HG03354 (cell line): Measurements from ENCODE around the gene C16orf87.
"Not testable (repeated sequence)": the region's sequence is repeated elsewhere in the genome, so short reads cannot be mapped to it uniquely, and the experiment has no call there.

Experiments used
- ATAC-seq: cut with Tn5 transposase; IDR thresholded peaks from one replicate; pipeline ENCODE4 v1.9.1; 2021; ENCODE audit warnings: mild to moderate bottlenecking; ENCODE audit not compliant: unreplicated experiment, poor library complexity, severe bottlenecking

C16orf87 gene

GRCh38 chr16:46830902-46831647 lies at the start of gene C16orf87:
Gene C16orf87 (minus strand): TSS chr16:46831180. CDS start chr16:46831149, 31 bp downstream.
- ATAC-seq, result peak; percentile 96

GRCh38 chr16:46875243-46875642 lies 44.3 kb upstream of the C16orf87 start:
- ATAC-seq, result no peak

GRCh38 chr16:46873201-46873600 lies 42.2 kb upstream of the C16orf87 start:
- no peak for ATAC-seq

- no peak for ATAC-seq
Observed at GRCh38 chr16:46871597-46871996, 40.6 kb upstream of the C16orf87 start.

- ATAC-seq, result not testable (repeated sequence)
Observed at GRCh38 chr16:46868891-46869290, 37.9 kb upstream of the C16orf87 start.

- not testable (repeated sequence) for ATAC-seq
Observed at GRCh38 chr16:46867486-46867885, 36.5 kb upstream of the C16orf87 start.

GRCh38 chr16:46866286-46866685 lies 35.3 kb upstream of the C16orf87 start:
- no peak for ATAC-seq

GRCh38 chr16:46862555-46863447 lies 31.8 kb upstream of the C16orf87 start:
- no peak for ATAC-seq

- no peak for ATAC-seq
Observed at GRCh38 chr16:46859719-46860152, 28.8 kb upstream of the C16orf87 start.

- no peak for ATAC-seq
Observed at GRCh38 chr16:46858151-46858550, 27.2 kb upstream of the C16orf87 start.

- no peak for ATAC-seq
Observed at GRCh38 chr16:46857368-46857945, 26.5 kb upstream of the C16orf87 start.

- no peak for ATAC-seq
Observed at GRCh38 chr16:46855389-46855788, 24.4 kb upstream of the C16orf87 start.

GRCh38 chr16:46854846-46855245 lies 23.9 kb upstream of the C16orf87 start:
- ATAC-seq, result no peak

GRCh38 chr16:46853713-46854443 lies 22.9 kb upstream of the C16orf87 start:
- no peak for ATAC-seq

GRCh38 chr16:46852130-46852529 lies 21.1 kb upstream of the C16orf87 start:
- ATAC-seq, result no peak

GRCh38 chr16:46850619-46851555 lies 19.9 kb upstream of the C16orf87 start:
- ATAC-seq, result peak; percentile 76

GRCh38 chr16:46848768-46849764 lies 18.1 kb upstream of the C16orf87 start:
- no peak for ATAC-seq

- no peak for ATAC-seq
Observed at GRCh38 chr16:46845952-46846351, 15.0 kb upstream of the C16orf87 start.
